DOHH2 (cell line): ENCODE results near the gene CSMD2.

Experiments used
- CTCF ChIP-seq: fragments of 200-600 bp; sonication (generic); IDR thresholded peaks from one replicate; pipeline ENCODE4 v1.5.1; 2014; ENCODE audit warnings: antibody characterized with exemption, mild to moderate bottlenecking, low read depth, low read length; ENCODE audit not compliant: poor library complexity, severe bottlenecking
- EZH2phosphoT487 ChIP-seq: fragments of 200-600 bp; sonication (generic); IDR thresholded peaks from 2 replicates; pipeline ENCODE4 v1.6.1; 2017; ENCODE audit warnings: borderline replicate concordance, mild to moderate bottlenecking, antibody characterized with exemption, low read length, moderate library complexity, mixed read lengths

GRCh38 chr1:33965086-33965485, 199.9 kb downstream of the CSMD2 start:
- TF ChIP-seq CTCF = no peak
- no peak for TF ChIP-seq EZH2phosphoT487
